Non-pigmented ciliary epithelial cell (primary cell): ENCODE data around the gene ATP11A.

Source experiments
- DNase-seq: peaks from one replicate; pipeline ENCODE4 v3.0.0-alpha.2; 2010; ENCODE audit warnings: low read depth

Gene ATP11A

GRCh38 chr13:112893570-112894422, 204.0 kb downstream of the ATP11A start:
- DNase-seq = no peak

DNA sequence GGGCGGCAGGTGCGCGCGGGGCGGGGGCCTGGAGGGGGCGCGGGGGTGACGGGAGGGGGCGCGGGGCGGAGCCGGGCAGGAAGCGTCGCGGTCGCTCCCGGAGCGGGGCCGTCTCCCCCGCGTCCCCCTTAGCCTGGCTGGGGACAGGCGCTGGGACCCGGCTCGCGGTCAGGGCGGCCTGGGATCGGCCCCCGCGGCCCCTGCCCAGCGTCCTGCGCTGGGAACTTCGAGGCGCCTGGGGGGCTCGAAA, 204.5 kb downstream of the ATP11A start:
- no peak for DNase-seq

DNA sequence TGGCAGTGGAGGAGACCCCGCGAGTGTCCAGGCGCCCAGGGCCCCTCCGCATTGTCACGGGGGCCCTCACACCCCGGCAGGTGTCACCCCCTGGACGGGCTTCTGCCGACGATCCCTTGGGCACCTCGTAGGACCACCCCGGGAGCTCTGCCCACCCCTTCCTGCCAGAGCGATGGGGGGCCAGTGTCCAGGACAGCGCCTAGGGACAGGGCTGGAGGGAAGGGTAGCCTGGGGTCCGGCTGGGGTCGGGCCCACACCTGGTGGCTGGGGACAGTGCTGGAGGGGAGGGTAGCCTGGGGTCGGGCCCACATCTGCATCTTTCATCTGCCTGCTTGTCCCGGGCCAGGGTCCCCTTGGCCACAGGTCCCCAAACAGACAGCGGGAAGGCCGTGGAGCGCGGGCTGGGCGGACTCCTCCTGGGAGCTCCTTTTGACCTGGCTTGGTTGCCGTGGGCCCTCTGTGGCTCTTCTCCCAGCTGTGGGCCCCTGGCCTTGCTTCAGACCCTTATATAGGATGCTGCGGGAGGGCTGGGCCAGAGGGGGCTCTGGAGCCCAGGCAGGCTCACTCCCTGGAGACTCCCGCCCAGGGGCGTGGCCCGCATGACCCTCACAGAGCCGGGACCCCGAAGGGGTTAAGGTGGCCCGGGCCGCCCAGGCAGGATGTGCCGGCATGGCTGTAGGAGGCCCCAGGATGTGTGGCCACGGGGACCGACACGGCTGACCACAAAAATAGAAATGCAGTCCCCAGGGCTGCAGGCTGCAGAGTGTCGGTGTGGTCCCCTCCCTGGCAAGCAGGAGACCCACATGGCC, 205.0 kb downstream of the ATP11A start:
- no peak for DNase-seq

GRCh38 chr13:112895521-112896465, 206.0 kb downstream of the ATP11A start:
- no peak for DNase-seq

DNA sequence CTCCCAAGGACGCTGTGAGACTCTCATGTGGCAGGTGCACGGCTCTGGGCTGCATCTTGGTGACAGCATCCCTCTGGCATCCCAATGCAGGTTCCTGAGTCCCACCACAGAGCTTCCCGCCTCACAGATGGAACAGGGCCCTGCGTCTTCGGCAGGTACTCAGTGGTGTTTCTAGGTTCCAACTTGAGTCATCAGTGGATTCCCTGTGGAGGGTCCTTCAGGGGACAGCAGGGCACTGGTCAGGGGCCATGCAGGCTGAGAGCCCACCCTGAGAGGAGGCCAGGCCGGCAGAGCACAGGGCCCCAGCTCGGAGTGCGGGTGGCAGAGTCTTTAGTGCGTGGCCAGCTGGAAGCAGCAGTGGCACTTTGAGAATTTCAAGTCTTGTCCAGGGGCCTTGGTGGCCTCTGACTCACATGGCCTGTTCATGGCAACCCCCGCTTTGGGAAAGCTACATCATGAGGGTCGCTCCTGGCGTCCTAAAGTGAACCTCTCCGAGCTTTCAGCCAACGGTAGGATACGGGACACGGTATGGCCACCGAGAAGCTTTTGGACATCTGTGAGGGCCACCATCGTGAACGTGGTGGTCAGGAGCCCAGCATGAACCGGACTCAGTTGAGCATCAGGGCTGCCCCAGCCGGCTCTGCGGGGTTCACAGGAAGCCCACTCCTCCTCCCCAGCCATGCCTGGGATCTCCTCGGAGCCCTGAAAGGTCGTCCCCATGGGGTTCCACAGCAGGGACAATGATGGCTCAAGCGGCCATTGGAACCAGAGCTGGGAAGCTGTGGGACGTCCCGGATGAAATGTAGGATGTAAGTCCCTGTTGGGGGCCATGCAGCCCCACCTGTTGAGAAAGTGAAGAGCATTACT, 207.1 kb downstream of the ATP11A start:
- no peak for DNase-seq

DNA sequence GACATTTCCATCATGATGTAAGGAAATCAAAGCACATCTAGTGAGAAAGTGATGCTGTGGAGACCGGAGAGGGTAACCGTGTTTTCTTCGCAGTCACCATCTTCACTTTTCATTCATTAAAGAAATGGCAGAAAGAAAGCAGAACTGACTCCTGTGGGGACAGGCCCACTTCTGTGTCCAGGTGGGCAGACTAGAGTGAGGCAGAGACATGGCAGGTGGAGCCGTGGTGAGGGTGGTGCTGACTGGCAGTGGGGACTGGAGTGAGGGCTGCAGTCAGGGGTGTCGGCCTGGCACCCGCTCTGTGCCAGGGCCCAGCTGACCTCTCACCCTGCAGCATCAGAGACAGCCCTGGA, 207.7 kb downstream of the ATP11A start:
- no peak for DNase-seq

DNA sequence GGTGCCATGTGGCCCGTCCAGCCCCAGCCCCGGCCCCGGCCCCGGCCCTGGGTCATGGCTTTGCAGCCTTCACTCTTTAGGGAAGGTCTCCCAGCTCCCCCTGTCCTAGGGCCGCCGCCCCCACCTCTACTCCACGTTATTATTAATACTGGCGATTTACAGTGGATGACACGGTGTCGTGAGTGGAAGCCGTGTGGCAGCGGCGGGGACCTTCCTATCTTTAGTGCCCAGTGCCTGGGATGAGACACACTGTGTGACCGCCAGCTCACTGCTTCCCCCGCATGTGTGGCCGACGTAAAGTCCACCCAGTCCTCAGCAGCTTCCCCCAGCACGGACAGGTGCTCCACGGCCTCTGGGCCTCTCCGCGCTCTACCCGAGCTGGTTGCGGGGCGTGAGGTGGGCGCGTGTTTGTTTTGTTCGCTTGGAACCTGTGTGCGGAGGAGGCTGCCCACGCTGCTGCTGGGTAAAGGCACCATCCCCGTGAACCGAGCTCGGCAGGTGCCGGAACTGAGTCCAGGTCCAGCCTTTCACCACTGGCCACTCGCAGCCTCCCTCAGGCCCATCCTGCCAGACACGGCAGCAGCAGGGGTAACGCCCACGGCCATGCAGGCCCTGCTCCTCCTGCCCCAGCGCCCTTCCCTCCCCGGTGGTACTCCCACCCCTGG, 208.2 kb downstream of the ATP11A start:
- no peak for DNase-seq

DNA sequence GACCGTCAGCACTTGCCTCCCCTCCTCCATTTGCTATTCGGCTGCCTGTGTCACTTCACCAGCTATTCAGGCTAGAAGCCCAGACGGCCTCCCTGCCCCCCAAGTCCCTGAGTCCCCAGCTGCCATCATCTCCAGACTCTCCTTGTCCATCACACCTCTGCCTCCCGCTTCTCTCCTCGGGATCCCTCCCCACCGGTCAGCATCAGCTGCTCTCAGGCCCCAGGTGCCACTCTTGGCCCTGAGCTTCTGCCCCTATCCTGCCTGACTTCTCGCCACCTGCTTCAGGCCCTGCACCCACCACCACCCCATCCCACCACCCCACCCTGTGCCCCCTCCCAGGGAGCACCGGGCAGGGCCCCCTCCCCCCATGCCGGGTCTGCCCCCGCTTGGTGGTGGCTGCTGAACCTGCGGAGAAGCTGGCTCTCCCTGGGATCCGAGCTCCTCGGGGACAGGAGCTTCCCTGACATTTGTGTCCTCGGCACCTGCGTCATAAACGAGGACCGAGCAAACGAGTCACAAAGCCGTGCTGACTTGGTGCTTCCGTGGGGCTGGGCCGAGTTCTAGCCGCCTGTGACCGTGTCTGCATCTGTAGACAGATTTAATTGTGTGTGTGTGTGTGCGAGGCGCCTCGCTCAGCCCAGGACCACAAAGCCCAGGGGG, 208.9 kb downstream of the ATP11A start:
- DNase-seq = no peak

DNA sequence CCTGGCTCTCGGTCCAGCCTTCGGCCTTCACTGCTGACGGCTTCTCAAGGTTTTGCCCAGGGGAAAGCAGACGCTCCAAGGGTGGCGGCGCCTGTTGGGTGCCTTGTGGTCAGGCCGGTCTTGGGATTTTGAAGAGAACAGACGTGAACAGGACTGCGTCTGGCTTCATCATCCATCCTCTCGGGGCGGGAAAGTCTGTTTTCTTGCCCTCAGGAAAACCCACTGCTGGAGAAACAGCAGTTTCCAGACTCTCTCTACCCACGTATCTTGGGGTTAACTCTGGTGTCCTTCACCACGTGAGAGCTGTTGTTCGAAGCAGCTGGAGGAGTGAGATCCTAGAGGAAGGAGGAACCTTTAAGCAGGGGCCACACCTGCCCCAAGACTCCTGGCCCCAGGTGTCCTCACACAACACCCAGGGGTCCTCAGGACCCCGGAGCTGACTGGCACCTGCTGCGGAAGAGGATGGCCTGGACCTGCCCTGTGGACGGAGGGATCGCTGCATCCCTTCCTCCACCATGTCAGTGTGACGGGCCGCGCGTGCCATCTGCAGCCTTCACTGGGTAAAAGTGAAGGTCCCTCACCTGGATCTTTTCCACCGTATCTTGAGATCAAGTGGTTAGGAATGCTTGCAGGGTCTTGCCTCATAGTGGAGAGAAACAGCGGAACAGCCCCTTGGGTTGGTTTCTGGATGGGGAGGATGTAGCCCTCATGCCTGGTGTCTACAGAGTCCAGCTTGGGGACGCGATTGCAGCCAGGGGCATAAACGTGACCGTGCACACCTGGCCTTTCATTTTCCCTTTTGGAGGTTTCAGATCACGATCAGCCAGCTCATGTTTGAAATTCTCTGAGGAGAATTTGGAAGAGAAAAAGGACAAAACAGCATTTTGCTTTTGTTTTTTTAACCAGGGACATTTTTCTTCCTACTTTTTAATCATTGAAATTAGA, 209.7 kb downstream of the ATP11A start:
- no peak for DNase-seq

DNA sequence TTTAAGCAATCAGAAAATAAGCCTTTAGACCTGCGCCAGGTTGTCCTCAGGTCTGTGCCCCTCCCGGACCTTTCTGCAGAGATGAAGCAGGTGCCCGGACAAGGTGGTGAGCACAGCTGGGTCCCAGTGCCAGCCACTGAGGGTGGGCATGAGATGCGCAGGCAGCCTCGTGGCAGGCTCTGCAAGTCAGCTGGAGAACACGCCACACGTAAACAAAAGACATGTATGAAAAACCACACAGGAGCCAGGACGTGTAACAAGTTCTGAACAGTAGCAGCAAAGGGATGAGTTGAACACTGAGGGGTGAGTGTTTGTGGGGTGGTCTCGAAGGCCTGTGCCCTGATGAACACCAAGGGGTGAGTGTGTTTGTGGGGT, 210.4 kb downstream of the ATP11A start:
- no peak for DNase-seq

- DNase-seq = no peak
These were observed 210.9 kb downstream of the ATP11A start for GRCh38 chr13:112900691-112901091.

- DNase-seq = no peak
These were observed 212.3 kb downstream of the ATP11A start for GRCh38 chr13:112902101-112902651.

DNA sequence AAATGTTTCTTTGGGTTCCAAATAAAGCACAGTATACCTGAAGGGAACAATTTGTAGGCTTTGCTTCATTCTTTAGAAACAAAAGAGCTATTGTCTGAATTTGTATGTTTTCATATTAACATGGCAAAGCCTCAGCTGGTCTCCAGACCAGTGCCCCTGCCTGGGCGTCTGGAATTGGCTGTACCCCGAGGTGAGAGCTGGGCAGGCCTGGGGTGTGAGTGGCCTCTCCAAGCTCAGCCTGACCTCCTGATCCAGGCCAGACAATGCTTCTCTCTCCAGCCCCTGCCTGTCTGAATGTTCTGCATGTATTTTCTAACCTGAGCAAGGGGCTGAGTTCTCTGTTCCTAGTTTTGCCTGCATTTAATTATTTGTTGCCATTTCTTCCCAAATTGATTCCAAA, 212.8 kb downstream of the ATP11A start:
- no peak for DNase-seq

DNA sequence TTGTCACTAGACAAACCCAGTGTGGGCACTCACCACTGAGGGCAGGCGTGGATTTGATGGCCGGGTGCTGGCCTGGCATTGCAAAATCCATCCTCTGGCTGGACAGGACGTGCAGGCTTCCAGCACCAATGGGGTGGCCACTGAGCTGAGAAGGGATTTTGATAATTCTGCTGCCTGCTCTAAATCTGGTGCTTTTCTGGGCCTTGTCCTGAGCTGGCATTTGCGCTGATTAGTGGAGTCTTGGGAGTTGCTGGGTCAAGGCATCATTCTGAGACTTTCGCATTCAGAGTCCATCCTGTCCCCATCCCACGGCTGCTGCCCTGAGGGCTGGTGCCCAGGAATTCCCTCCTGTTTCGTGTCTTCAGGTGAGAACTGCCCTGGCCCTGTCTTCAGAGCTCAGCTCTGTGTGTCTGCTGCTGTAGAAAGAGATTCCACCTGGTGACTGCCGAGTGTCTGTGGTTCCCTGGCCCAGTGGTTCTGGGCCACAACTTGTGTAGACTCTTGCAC, 213.3 kb downstream of the ATP11A start:
- DNase-seq = no peak

DNA sequence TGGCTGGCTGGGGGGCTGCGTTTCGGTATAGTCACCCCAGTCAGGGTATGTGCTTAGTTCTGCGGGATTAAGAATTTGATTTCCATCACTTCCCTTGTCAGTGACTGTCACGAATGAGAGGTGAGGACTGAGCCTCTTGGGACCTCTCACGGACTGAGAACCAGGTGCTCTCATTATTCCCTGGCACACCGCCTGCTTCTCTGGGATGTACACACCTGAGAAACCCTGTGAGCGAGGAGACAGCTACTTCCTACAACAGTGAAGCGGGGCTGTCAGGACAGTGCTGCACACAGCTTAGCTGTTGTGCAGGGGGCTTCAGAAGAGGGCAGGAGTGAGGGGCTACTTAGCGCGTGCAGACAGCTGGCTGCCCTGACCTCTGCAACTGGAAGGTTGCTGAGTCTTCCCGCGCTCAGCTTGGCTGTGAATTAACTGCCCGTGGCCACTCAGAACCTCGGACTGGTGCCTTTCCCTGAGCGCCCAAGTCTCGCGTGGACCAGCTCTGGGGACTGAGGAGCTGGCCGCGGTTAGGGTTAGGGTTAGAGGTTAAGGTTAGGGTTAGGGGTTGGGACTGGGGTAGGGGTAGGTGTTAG, 213.9 kb downstream of the ATP11A start:
- DNase-seq = no peak

DNA sequence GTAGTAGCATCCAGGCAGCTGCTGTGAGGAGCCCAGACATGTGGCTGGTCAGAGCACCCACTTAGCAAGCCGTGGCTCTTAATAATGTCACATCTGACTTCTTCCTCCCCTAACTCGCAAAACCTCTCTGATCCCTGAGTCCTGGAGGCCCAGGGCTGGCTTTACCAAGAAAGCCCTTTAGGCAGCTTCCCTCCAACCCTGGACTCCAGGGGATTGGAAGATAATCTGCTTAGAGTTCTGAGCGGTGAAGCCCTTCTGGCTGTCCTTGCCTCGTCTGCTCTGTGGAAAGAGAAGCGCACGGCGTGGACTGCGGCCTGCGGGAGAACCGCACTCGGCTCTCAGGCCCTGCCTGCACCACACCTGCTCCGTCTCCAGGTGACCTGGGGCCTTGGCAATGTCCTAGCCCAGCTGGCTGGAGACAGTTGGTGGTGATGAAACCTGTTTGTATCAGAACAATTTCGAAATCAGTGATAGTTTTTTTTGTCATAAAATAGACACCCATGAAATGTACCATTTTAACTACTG, 214.7 kb downstream of the ATP11A start:
- DNase-seq = no peak

- no peak for DNase-seq
These were observed 215.2 kb downstream of the ATP11A start for GRCh38 chr13:112905086-112905485.

- DNase-seq = no peak
These were observed 215.8 kb downstream of the ATP11A start for GRCh38 chr13:112905619-112905989.
